Erythroblast (primary cell): ENCODE measurements around the gene IPCEF1.

Experiments used
- GATA1 ChIP-seq: IDR thresholded peaks from 2 replicates; pipeline ENCODE4 v1.6.1; 2011; ENCODE audit warnings: low read depth, mild to moderate bottlenecking, control low read depth, low read length, moderate library complexity
- POLR2A ChIP-seq: IDR thresholded peaks from 2 replicates; pipeline ENCODE4 v1.6.1; 2011; ENCODE audit warnings: mild to moderate bottlenecking, low read length

GRCh38 chr6:154308986-154309385, 47.6 kb downstream of the IPCEF1 start:
- no peak for TF ChIP-seq POLR2A
- TF ChIP-seq GATA1: no peak
